ENCODE results near the gene CHMP2A.

Gene CHMP2A

GRCh38 chr19:58536852-58537798 lies 17.8 kb downstream of the CHMP2A start:
- no peak for DNase-seq

- DNase-seq, result no peak
Measured at GRCh38 chr19:58535857-58536256, 19.0 kb downstream of the CHMP2A start.

- DNase-seq, result no peak
Measured at GRCh38 chr19:58531034-58531840, 23.7 kb downstream of the CHMP2A start.

GRCh38 chr19:58529405-58529804 lies 25.5 kb downstream of the CHMP2A start:
- DNase-seq, result no peak

GRCh38 chr19:58522709-58523108 lies 32.2 kb downstream of the CHMP2A start:
- DNase-seq, result no peak

- no peak for DNase-seq
Measured at GRCh38 chr19:58521651-58522050, 33.3 kb downstream of the CHMP2A start.

- DNase-seq, result no peak
Measured at GRCh38 chr19:58520257-58520599, 34.7 kb downstream of the CHMP2A start.

- peak; percentile 87 for DNase-seq
Measured at GRCh38 chr19:58519355-58520256, 35.3 kb downstream of the CHMP2A start, which contains the start of gene ZBTB45. TSS of gene ZBTB45 (minus strand) at chr19:58519810. CDS start at chr19:58517673, 2,137 bp downstream.

GRCh38 chr19:58519087-58519354 lies 35.9 kb downstream of the CHMP2A start:
- peak; percentile 29 for DNase-seq

GRCh38 chr19:58518256-58519086 lies 36.4 kb downstream of the CHMP2A start:
- DNase-seq, result no peak

- DNase-seq, result no peak
Measured at GRCh38 chr19:58516964-58517833, 37.7 kb downstream of the CHMP2A start.

- DNase-seq, result no peak
Measured at GRCh38 chr19:58516246-58516836, 38.6 kb downstream of the CHMP2A start.

GRCh38 chr19:58515259-58515658 lies 39.6 kb downstream of the CHMP2A start:
- DNase-seq, result no peak

GRCh38 chr19:58514564-58515022 lies 40.3 kb downstream of the CHMP2A start:
- no peak for DNase-seq

GRCh38 chr19:58513694-58514563 lies 41.0 kb downstream of the CHMP2A start:
- DNase-seq, result no peak

GRCh38 chr19:58513213-58513693 lies 41.7 kb downstream of the CHMP2A start:
- no peak for DNase-seq

- DNase-seq, result no peak
Measured at GRCh38 chr19:58511353-58512208, 43.3 kb downstream of the CHMP2A start, which contains the start of gene SLC27A5. TSS of gene SLC27A5 (minus strand) at chr19:58511992. CDS start at chr19:58511955, 37 bp downstream.
